Muscle layer of colon (tissue), 2 donors: ENCODE data around the gene ZSCAN22.

Experiments used
- H3K27ac ChIP-seq: one replicate; pipeline ENCODE4 v1.7.0; 2013; ENCODE audit warnings: low read depth, mild to moderate bottlenecking, low read length, moderate library complexity
- H3K27me3 ChIP-seq, 2 donors: one replicate each; pipeline ENCODE4 v1.7.0; 2013; ENCODE audit warnings: low read length in 2 of 2, mild to moderate bottlenecking in 2 of 2; ENCODE audit not compliant: insufficient read depth in 2 of 2, control insufficient read depth in 1 of 2
- H3K36me3 ChIP-seq: one replicate; pipeline ENCODE4 v1.7.0; 2013; ENCODE audit warnings: mild to moderate bottlenecking, low read length; ENCODE audit not compliant: insufficient read depth
- H3K4me1 ChIP-seq: one replicate; pipeline ENCODE4 v1.7.0; 2013; ENCODE audit warnings: mild to moderate bottlenecking, low read length; ENCODE audit not compliant: insufficient read depth
- H3K4me3 ChIP-seq, 2 donors: one replicate each; pipeline ENCODE4 v1.7.0; 2013; ENCODE audit warnings: low read length in 2 of 2, low read depth in 1 of 2, mild to moderate bottlenecking in 1 of 2, moderate library complexity in 1 of 2
- H3K9ac ChIP-seq: one replicate; pipeline ENCODE4 v1.7.0; 2013; ENCODE audit warnings: low read length
- H3K9me3 ChIP-seq: one replicate; pipeline ENCODE4 v1.7.0; 2013; ENCODE audit warnings: mild to moderate bottlenecking, low read length
- donor health status: abdominal sarcoma.
- donor health status: Adenocarcinoma of cecum.

The ZSCAN22 gene

DNA sequence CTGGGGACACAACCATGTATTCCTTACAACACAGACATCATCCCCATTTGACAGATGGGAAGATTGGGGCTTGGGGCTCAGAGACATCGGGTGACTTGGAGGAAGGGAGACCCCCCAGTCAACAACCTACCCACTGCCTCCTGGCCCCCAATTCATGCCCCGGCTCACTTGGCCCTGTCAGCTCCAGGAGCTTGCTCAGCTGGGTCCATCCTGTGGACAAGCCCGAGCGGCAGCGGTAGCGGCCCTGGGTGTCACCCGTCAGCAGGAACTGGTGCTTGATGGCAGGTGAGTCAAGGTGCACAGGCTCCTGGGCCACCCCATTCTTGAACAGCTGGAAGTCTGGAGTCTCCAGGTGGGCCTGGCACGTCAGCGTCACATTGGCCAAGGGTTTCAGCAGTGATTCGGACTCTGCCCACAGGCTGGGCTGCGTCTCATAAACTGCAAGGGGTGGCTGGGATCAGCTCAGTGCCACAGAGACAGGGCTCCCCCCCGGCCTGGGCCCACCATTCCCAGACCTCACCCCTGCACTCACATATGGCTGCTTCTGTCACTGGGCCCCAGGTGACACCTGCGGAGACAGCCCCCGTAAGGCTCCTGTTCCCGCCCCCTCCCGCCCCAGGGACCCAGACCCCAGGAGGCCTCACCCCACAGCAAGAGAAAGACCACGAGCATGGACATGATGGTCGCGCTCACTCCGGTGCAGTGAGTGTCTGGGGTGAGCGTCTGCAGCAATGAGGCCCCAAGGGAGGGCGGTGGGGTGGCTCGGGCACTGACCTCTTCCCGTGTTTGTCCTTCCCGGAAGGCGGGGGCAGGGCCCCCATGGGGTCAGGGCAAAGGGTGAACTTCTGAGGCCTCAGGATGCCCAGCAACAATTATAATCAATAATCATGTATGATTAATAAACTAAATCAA is 26.2 kb downstream of the ZSCAN22 start, which contains the start of gene A1BG:
A1BG (minus strand) TSS at position 733 of the 912 bp plus-strand sequence; CDS start at position 678, 55 bp downstream.
- H3K4me3 ChIP-seq: no peak within 1 kb of the TSS
- H3K4me1 ChIP-seq: no peaks in the 10 kb centered on the region
- no peaks in the 10 kb centered on the region for H3K9me3 ChIP-seq
- H3K27ac ChIP-seq: no peak within 1 kb of the TSS
- H3K27me3 ChIP-seq: peaks cover 29 to 78% of the 10 kb centered on the region in 2 donors
- H3K36me3 ChIP-seq: no peaks in the 10 kb centered on the region
- H3K9ac ChIP-seq: no peak within 1 kb of the TSS

- Histone ChIP-seq H3K27ac (no peak overlapping the region), H3K4me3 (no peak overlapping the region), H3K9ac (no peak overlapping the region), H3K4me1 (no peaks in the 10 kb centered on the region), H3K36me3 (no peaks in the 10 kb centered on the region), H3K9me3 (no peaks in the 10 kb centered on the region), H3K27me3 (peaks cover 29 to 80% of the 10 kb centered on the region in 2 donors)
Observed at GRCh38 chr19:58353717-58354477, 27.1 kb downstream of the ZSCAN22 start.

- no peaks in the 10 kb centered on the region for H3K36me3 ChIP-seq
Observed at GRCh38 chr19:58354478-58355030, 27.8 kb downstream of the ZSCAN22 start.

GRCh38 chr19:58355215-58355796 is 28.5 kb downstream of the ZSCAN22 start:
- Histone ChIP-seq H3K9me3 (no peaks in the 10 kb centered on the region), H3K27me3 (peaks cover 29 to 67% of the 10 kb centered on the region in 2 donors), H3K4me1 (no peaks in the 10 kb centered on the region), H3K36me3 (no peaks in the 10 kb centered on the region), H3K4me3 (no peak overlapping the region), H3K9ac (no peak overlapping the region), H3K27ac (no peak overlapping the region)

More at GRCh38 chr19:58354478-58355030, 27.8 kb downstream of the ZSCAN22 start:
- Histone ChIP-seq H3K4me1 (no peaks in the 10 kb centered on the region), H3K9ac (no peak overlapping the region), H3K27ac (no peak overlapping the region), H3K27me3 (peaks cover 29 to 74% of the 10 kb centered on the region in 2 donors), H3K9me3 (no peaks in the 10 kb centered on the region), H3K4me3 (no peak overlapping the region)

DNA sequence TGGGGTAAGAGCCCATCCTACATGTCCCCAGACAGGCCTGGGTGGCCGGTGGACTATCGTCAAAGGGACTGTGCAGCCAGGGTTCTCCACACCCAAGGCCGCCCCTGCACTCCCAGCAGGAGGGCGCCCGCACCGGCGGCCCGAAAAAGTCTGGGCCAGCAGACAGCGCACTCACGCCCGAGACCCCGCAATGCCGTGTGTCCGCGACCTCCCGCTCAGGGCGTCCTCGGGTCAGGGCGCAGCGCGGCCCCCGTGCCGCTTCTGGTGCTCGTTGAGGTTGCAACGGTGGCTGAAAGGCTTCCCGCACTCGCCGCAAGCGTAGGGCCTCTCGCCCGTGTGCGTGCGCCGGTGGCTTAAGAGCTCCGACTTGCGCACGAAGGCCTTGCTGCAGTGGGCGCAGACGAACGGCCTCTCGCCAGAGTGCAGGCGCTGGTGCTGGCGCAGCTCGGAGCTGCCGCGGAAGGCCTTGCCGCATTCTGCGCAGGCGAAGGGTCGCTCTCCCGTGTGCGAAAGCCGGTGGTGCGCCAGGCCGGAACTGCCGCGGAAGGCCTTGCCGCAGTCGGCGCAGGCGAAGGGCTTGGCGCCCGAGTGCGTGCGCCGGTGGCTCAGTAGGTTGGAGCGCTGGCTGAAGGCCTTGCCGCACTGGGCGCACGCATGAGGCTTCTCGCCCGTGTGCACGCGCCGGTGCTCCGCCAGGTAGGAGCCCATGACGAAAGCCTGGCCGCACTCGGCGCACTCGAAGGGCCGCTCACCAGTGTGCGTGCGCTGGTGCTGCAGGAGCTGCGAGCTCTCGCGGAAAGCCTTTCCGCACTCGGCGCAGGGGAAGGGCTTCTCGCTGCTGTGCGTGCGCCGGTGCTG is 29.3 kb downstream of the ZSCAN22 start:
- Histone ChIP-seq H3K4me3 (no peak overlapping the region), H3K4me1 (no peaks in the 10 kb centered on the region), H3K27ac (no peak overlapping the region), H3K9ac (no peak overlapping the region), H3K27me3 (peaks cover 29 to 60% of the 10 kb centered on the region in 2 donors), H3K9me3 (no peaks in the 10 kb centered on the region), H3K36me3 (no peaks in the 10 kb centered on the region)

DNA sequence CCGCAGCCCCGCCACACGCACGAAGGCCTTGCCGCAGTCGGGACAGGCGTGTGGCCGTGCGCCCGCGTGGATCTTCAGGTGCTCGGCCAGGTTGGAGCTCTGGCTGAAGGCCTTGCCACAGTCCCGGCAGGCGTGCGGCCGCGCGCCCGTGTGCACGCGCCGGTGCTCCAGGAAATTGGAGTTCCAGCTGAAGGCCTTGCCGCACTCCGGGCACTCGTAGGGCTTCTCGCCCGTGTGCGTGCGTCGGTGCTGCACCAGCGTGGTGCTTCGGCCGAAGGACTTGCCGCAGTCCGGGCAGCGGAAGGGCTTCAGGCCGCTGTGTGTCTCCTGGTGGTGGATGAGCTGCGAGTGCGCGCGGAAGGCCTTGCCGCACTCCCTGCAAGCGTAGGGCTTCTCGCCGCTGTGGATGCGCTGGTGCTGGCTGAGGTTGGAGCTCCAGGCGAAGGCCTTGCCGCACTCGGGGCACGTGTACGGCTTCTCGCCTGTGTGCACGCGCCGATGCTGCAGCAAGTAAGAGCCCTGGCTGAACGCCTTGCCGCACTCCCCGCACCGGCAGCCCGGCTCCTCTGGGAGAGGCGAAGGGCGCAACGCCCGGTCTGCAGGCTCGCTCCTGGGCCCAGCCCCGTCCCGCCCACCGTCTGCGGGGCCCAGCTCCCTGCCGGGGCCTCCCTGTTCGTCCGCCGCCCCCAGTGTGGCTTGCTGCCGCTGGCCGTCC is 30.1 kb downstream of the ZSCAN22 start:
- H3K36me3 ChIP-seq: no peaks in the 10 kb centered on the region
- no peak overlapping the region for H3K27ac ChIP-seq
- H3K9ac ChIP-seq: no peak overlapping the region
- no peak overlapping the region for H3K4me3 ChIP-seq
- no peaks in the 10 kb centered on the region for H3K9me3 ChIP-seq
- H3K27me3 ChIP-seq: peaks cover 29 to 52% of the 10 kb centered on the region in 2 donors
- H3K4me1 ChIP-seq: no peaks in the 10 kb centered on the region

DNA sequence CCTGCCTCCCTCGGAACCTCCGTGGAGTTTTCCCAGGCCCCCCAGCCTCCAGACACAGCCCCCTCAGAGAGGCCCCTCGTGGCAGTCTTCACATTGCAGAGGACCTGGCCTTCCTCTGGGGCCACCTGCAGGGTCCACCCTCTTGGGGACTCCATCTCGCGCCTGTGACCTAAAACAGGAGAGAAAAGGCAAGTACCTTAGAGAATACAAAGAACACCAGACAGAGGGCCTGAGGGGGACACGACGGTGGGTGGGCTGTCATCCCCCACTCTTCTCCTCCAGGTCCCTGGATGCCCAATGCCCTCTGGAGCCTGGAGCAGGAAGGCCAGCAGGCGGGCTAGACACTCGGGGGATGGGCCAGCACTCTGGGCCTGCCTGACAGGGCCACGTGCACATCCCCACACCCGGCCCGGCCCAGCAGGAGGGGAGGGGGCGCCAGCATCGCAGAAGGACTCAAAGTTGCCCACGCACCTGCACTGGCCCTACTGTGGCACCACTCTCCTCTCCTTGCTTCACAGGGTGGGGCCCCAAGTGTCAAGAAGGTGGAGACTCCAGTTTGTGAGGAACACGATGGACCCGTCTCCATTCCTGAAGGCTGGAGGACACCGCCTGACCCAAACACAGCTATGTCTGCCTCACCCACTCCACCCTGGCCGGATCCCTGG is 30.8 kb downstream of the ZSCAN22 start:
- Histone ChIP-seq H3K9ac (no peak overlapping the region), H3K27ac (no peak overlapping the region), H3K4me3 (no peak overlapping the region)

GRCh38 chr19:58361900-58362271 is 35.1 kb downstream of the ZSCAN22 start:
- Histone ChIP-seq H3K4me3 (peak overlapping the region; percentile 83 to 99), H3K4me1 (no peaks in the 10 kb centered on the region), H3K27ac (peak overlapping the region; percentile 59), H3K27me3 (peaks cover 0 to 18% of the 10 kb centered on the region in 2 donors), H3K9ac (peak overlapping the region; percentile 96), H3K9me3 (no peaks in the 10 kb centered on the region), H3K36me3 (no peaks in the 10 kb centered on the region)

More for the DNA sequence above, 30.8 kb downstream of the ZSCAN22 start:
- no peaks in the 10 kb centered on the region for H3K36me3 ChIP-seq
- H3K27me3 ChIP-seq: peaks cover 24 to 46% of the 10 kb centered on the region in 2 donors
- H3K4me1 ChIP-seq: no peaks in the 10 kb centered on the region
- H3K9me3 ChIP-seq: no peaks in the 10 kb centered on the region

GRCh38 chr19:58362272-58362994 is 35.6 kb downstream of the ZSCAN22 start, which contains the start of gene ZNF497:
Gene ZNF497, minus strand, starts transcription at chr19:58362751. Its CDS starts 5,116 bp downstream, at chr19:58357635.
- H3K27ac ChIP-seq: peak within 1 kb of the TSS; percentile 59
- H3K4me3 ChIP-seq: peak within 1 kb of the TSS; percentile 83 to 99
- H3K36me3 ChIP-seq: no peaks in the 10 kb centered on the region
- peaks cover 0 to 18% of the 10 kb centered on the region in 2 donors for H3K27me3 ChIP-seq
- no peaks in the 10 kb centered on the region for H3K9me3 ChIP-seq
- no peaks in the 10 kb centered on the region for H3K4me1 ChIP-seq
- peak within 1 kb of the TSS; percentile 96 for H3K9ac ChIP-seq
